Measurements from ENCODE around the gene MLIP. TPM values are rescaled to one million over a fixed set of nuclear protein-coding genes. Genes with fewer than 3 reads are reported as not detected.
"Not testable (repeated sequence)": the region's sequence is repeated elsewhere in the genome, so short reads cannot be mapped to it uniquely, and the experiment has no call there.

Gene MLIP
- total and polyA plus RNA-seq, 9 donors, result 21.6 to 56.2 (median 41.0) TPM

GRCh38 chr6:54074578-54075195, 36.6 kb upstream of the MLIP start:
- peaks cover 9% of the 10 kb centered on the region for H3K4me1 ChIP-seq (ENCODE audit: control insufficient read depth, insufficient read depth, low read length)
- 13% methylated on average over 3 of the region's 13 CpGs for WGBS (ENCODE audit: insufficient coverage)
- H3K27me3 ChIP-seq (ENCODE audit: control insufficient read depth, insufficient read depth, low read length), result no peaks in the 10 kb centered on the region
- H3K4me3 ChIP-seq (ENCODE audit: low read length), result no peak overlapping the region
- DNase-seq, result peak; percentile 93
- peak overlapping the region; percentile 8 for H3K27ac ChIP-seq (ENCODE audit: low read length)
- H3K9me3 ChIP-seq (replicated peaks; ENCODE audit: control insufficient read depth, low read depth, low read length), result no peaks in the 10 kb centered on the region
- H3K36me3 ChIP-seq (ENCODE audit: control insufficient read depth, insufficient read depth, low read length), result no peaks in the 10 kb centered on the region

- H3K27me3 ChIP-seq (ENCODE audit: control insufficient read depth, insufficient read depth, low read length), result no peaks in the 10 kb centered on the region
- no peak overlapping the region for H3K4me3 ChIP-seq (ENCODE audit: low read length)
- peaks cover 9% of the 10 kb centered on the region for H3K4me1 ChIP-seq (ENCODE audit: control insufficient read depth, insufficient read depth, low read length)
- no peak overlapping the region for H3K27ac ChIP-seq (ENCODE audit: low read length)
- WGBS (ENCODE audit: insufficient coverage), result 92% methylated on average over 2 of the region's 2 CpGs
- no peaks in the 10 kb centered on the region for H3K36me3 ChIP-seq (ENCODE audit: control insufficient read depth, insufficient read depth, low read length)
- no peak for DNase-seq
- no peaks in the 10 kb centered on the region for H3K9me3 ChIP-seq (replicated peaks; ENCODE audit: control insufficient read depth, low read depth, low read length)
Measured at GRCh38 chr6:54076159-54076789, 35.0 kb upstream of the MLIP start.

GRCh38 chr6:54081499-54081898, 29.7 kb upstream of the MLIP start:
- H3K27me3 ChIP-seq (ENCODE audit: control insufficient read depth, insufficient read depth, low read length); H3K4me3 ChIP-seq (ENCODE audit: low read length); H3K27ac ChIP-seq (ENCODE audit: low read length); H3K9me3 ChIP-seq (replicated peaks; ENCODE audit: control insufficient read depth, low read depth, low read length); DNase-seq; H3K36me3 ChIP-seq (ENCODE audit: control insufficient read depth, insufficient read depth, low read length): not testable (repeated sequence)
- H3K4me1 ChIP-seq (ENCODE audit: control insufficient read depth, insufficient read depth, low read length), result peaks cover 17% of the 10 kb centered on the region
- WGBS (ENCODE audit: insufficient coverage), result 100% methylated on average over 2 of the region's 13 CpGs

DNA sequence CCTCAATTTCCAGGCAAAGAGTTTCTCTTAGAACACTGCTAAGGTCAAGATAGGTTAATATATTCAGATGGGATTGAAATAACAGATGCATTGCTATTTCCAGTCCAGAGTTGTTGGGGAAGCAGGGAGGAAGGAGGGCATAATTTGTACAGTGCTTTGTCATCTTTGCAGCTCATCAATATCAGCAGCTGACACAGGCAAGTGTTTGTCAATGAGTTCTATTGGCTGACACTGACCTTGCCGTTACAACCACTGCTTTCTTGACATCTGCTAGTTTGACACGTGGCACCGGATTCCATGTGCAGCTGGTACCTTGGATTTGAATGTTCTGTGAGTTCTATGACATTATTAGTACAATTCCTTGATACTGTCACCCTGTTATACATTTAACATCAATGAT, 28.0 kb upstream of the MLIP start:
- Histone ChIP-seq H3K27ac (ENCODE audit: low read length) (peak overlapping the region; percentile 65), H3K27me3 (ENCODE audit: control insufficient read depth, insufficient read depth, low read length) (no peaks in the 10 kb centered on the region), H3K9me3 (replicated peaks; ENCODE audit: control insufficient read depth, low read depth, low read length) (no peaks in the 10 kb centered on the region), H3K36me3 (ENCODE audit: control insufficient read depth, insufficient read depth, low read length) (no peaks in the 10 kb centered on the region), H3K4me1 (ENCODE audit: control insufficient read depth, insufficient read depth, low read length) (peaks cover 20% of the 10 kb centered on the region), H3K4me3 (ENCODE audit: low read length) (no peak overlapping the region)
- DNase-seq, result peak; percentile 63
- no CpG with 5 or more reads among the region's 3 CpGs for WGBS (ENCODE audit: insufficient coverage)

GRCh38 chr6:54084231-54084630, 27.0 kb upstream of the MLIP start:
- WGBS (ENCODE audit: insufficient coverage), result no CpG with 5 or more reads among the region's 2 CpGs
- no peak overlapping the region for H3K27ac ChIP-seq (ENCODE audit: low read length)
- no peaks in the 10 kb centered on the region for H3K9me3 ChIP-seq (replicated peaks; ENCODE audit: control insufficient read depth, low read depth, low read length)
- DNase-seq, result no peak
- H3K4me1 ChIP-seq (ENCODE audit: control insufficient read depth, insufficient read depth, low read length), result peaks cover 20% of the 10 kb centered on the region
- no peaks in the 10 kb centered on the region for H3K27me3 ChIP-seq (ENCODE audit: control insufficient read depth, insufficient read depth, low read length)
- no peak overlapping the region for H3K4me3 ChIP-seq (ENCODE audit: low read length)
- no peaks in the 10 kb centered on the region for H3K36me3 ChIP-seq (ENCODE audit: control insufficient read depth, insufficient read depth, low read length)

- no peak for DNase-seq
- WGBS (ENCODE audit: insufficient coverage), result 0% methylated on average over 1 of the region's 2 CpGs
- H3K4me3 ChIP-seq (ENCODE audit: low read length), result no peak overlapping the region
- no peaks in the 10 kb centered on the region for H3K9me3 ChIP-seq (replicated peaks; ENCODE audit: control insufficient read depth, low read depth, low read length)
- H3K27ac ChIP-seq (ENCODE audit: low read length), result peak overlapping the region; percentile 91
- no peaks in the 10 kb centered on the region for H3K36me3 ChIP-seq (ENCODE audit: control insufficient read depth, insufficient read depth, low read length)
- H3K4me1 ChIP-seq (ENCODE audit: control insufficient read depth, insufficient read depth, low read length), result peaks cover 20% of the 10 kb centered on the region
- H3K27me3 ChIP-seq (ENCODE audit: control insufficient read depth, insufficient read depth, low read length), result no peaks in the 10 kb centered on the region
Measured at GRCh38 chr6:54085047-54085446, 26.2 kb upstream of the MLIP start.

DNA sequence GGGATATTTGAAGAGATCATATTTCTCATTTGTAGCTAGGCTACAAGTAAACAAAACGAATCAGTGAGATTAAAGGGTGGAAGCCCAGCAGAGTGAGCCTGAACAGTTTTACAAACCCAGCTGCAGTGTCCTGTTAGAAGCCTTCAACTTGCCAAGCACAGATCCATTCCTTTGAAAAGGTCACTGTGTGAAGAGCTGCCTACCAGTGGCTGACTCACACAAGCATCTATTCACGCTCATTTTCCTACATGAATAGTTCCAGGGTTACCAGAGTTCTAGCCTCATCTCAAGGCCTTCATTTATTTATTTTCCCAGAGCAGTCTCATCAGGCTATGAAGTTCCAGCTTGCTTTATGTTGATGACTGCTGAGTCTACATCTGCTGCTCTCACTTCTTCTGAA, 25.7 kb upstream of the MLIP start:
- Histone ChIP-seq H3K27ac (ENCODE audit: low read length) (peak overlapping the region; percentile 91), H3K9me3 (replicated peaks; ENCODE audit: control insufficient read depth, low read depth, low read length) (no peaks in the 10 kb centered on the region), H3K4me1 (ENCODE audit: control insufficient read depth, insufficient read depth, low read length) (peaks cover 20% of the 10 kb centered on the region), H3K36me3 (ENCODE audit: control insufficient read depth, insufficient read depth, low read length) (no peaks in the 10 kb centered on the region), H3K4me3 (ENCODE audit: low read length) (no peak overlapping the region), H3K27me3 (ENCODE audit: control insufficient read depth, insufficient read depth, low read length) (no peaks in the 10 kb centered on the region)
- 7% methylated on average over 2 of the region's 2 CpGs for WGBS (ENCODE audit: insufficient coverage)
- DNase-seq, result peak; percentile 91

GRCh38 chr6:54086439-54086838, 24.8 kb upstream of the MLIP start:
- Histone ChIP-seq H3K4me1 (ENCODE audit: control insufficient read depth, insufficient read depth, low read length) (peaks cover 20% of the 10 kb centered on the region), H3K27me3 (ENCODE audit: control insufficient read depth, insufficient read depth, low read length) (no peaks in the 10 kb centered on the region), H3K27ac (ENCODE audit: low read length) (peak overlapping the region; percentile 91), H3K36me3 (ENCODE audit: control insufficient read depth, insufficient read depth, low read length) (no peaks in the 10 kb centered on the region), H3K9me3 (replicated peaks; ENCODE audit: control insufficient read depth, low read depth, low read length) (no peaks in the 10 kb centered on the region), H3K4me3 (ENCODE audit: low read length) (no peak overlapping the region)
- WGBS (ENCODE audit: insufficient coverage), result 67% methylated on average over 1 of the region's 1 CpG
- DNase-seq, result no peak

DNA sequence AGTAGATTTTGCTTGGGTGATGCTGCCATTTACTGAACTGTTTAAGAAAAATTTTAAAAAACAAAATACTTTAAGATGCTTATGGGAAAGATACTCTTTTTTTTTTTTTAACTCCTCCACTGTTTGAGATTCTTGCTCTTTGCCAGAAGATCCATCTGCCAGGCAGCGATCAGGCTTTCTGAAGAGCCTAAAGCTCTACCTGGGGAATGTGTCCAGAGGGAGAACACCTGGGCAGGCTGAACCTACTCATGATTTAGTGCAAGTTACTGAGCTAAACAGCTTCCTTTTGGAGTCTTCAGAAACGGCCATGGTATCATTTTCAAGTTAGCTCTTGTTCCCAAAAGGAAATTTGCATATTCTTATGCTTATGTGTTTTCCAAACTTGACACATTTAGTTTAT, 23.5 kb upstream of the MLIP start:
- peak overlapping the region; percentile 59 for H3K27ac ChIP-seq (ENCODE audit: low read length)
- H3K4me1 ChIP-seq (ENCODE audit: control insufficient read depth, insufficient read depth, low read length), result peaks cover 20% of the 10 kb centered on the region
- H3K27me3 ChIP-seq (ENCODE audit: control insufficient read depth, insufficient read depth, low read length), result no peaks in the 10 kb centered on the region
- 33% methylated on average over 1 of the region's 2 CpGs for WGBS (ENCODE audit: insufficient coverage)
- no peak overlapping the region for H3K4me3 ChIP-seq (ENCODE audit: low read length)
- no peaks in the 10 kb centered on the region for H3K9me3 ChIP-seq (replicated peaks; ENCODE audit: control insufficient read depth, low read depth, low read length)
- peak; percentile 76 for DNase-seq
- no peaks in the 10 kb centered on the region for H3K36me3 ChIP-seq (ENCODE audit: control insufficient read depth, insufficient read depth, low read length)

GRCh38 chr6:54093326-54093948, 17.8 kb upstream of the MLIP start:
- H3K4me3 ChIP-seq (ENCODE audit: low read length), result no peak overlapping the region
- 28% methylated on average over 3 of the region's 6 CpGs for WGBS (ENCODE audit: insufficient coverage)
- no peak for DNase-seq
- H3K27ac ChIP-seq (ENCODE audit: low read length), result no peak overlapping the region
- H3K27me3 ChIP-seq (ENCODE audit: control insufficient read depth, insufficient read depth, low read length), result no peaks in the 10 kb centered on the region
- H3K9me3 ChIP-seq (replicated peaks; ENCODE audit: control insufficient read depth, low read depth, low read length), result no peaks in the 10 kb centered on the region
- H3K4me1 ChIP-seq (ENCODE audit: control insufficient read depth, insufficient read depth, low read length), result peaks cover 4% of the 10 kb centered on the region
- H3K36me3 ChIP-seq (ENCODE audit: control insufficient read depth, insufficient read depth, low read length), result no peaks in the 10 kb centered on the region
